OCI-LY7 (cell line): ENCODE data around the gene PGPEP1. TPM values are rescaled to one million over a fixed set of nuclear protein-coding genes. Genes with fewer than 3 reads are reported as not detected.
A peak's percentile ranks its signal among the peaks of the same experiment; 100 is the strongest.

Experiments used
- BruUV-seq: library from RNA; stranded (reverse); fragments of 400-500 nt; replicated peaks from 2 replicates; lab custom pipeline; 2021; lab: Mats Ljungman, UMichigan
- CTCF ChIA-PET: fragments of 300-600 bp; sonication (Branson Sonifier 250); formaldehyde crosslinking; loops from one replicate; lab custom pipeline; 2022; ENCODE audit warnings: antibody characterized with exemption; ENCODE audit not compliant: unreplicated experiment; lab: Charles Lee
- POLR2A ChIA-PET: fragments of 300-600 bp; sonication (Branson Sonifier 250); formaldehyde crosslinking; loops from one replicate; lab custom pipeline; 2022; ENCODE audit warnings: antibody characterized with exemption; lab: Charles Lee
- DNase-seq: peaks from one replicate; pipeline ENCODE4 v3.0.0-alpha.2; 2015; ENCODE audit warnings: low spot score
- H2AFZ ChIP-seq: fragments of 200-600 bp; sonication (generic), shearing (Covaris generic); 2 replicates; pipeline ENCODE4 v1.6.1; 2014; ENCODE audit warnings: mild to moderate bottlenecking, antibody characterized with exemption, low read length, moderate library complexity
- H3K27ac ChIP-seq: fragments of 200-600 bp; sonication (generic); 2 replicates; pipeline ENCODE4 v1.5.1; 2014; ENCODE audit warnings: mixed run types, low read depth, mild to moderate bottlenecking, moderate library complexity, low read length, inconsistent platforms; ENCODE audit not compliant: poor library complexity, severe bottlenecking
- H3K36me3 ChIP-seq: fragments of 200-600 bp; sonication (generic); 2 replicates; pipeline ENCODE4 v1.6.1; 2014; ENCODE audit warnings: mild to moderate bottlenecking, antibody characterized with exemption, low read length, moderate library complexity, mixed read lengths; ENCODE audit not compliant: insufficient read depth
- H3K4me1 ChIP-seq: fragments of 200-600 bp; sonication (generic); 2 replicates; pipeline ENCODE4 v1.5.1; 2014; ENCODE audit warnings: mild to moderate bottlenecking, low read length; ENCODE audit not compliant: insufficient read depth, poor library complexity, severe bottlenecking
- H3K4me2 ChIP-seq: fragments of 200-600 bp; sonication (generic); 2 replicates; pipeline ENCODE4 v1.6.1; 2014; ENCODE audit warnings: mild to moderate bottlenecking, low read length
- H3K4me3 ChIP-seq: fragments of 200-600 bp; sonication (generic); 2 replicates; pipeline ENCODE4 v1.5.1; 2014; ENCODE audit warnings: mild to moderate bottlenecking, low read depth, low read length; ENCODE audit not compliant: poor library complexity, severe bottlenecking
- H3K79me2 ChIP-seq: fragments of 200-600 bp; sonication (generic); 2 replicates; pipeline ENCODE4 v1.6.1; 2016; ENCODE audit warnings: low read depth, mild to moderate bottlenecking, low read length, moderate library complexity, mixed read lengths; ENCODE audit not compliant: insufficient read depth
- H3K9me2 ChIP-seq: fragments of 200-600 bp; sonication (generic); 2 replicates; pipeline ENCODE4 v1.6.1; 2016; ENCODE audit warnings: mild to moderate bottlenecking, low read length, mixed read lengths; ENCODE audit not compliant: insufficient read depth
- H3K9me3 ChIP-seq: fragments of 200-600 bp; sonication (generic); 2 replicates; pipeline ENCODE4 v1.6.1; 2014; ENCODE audit warnings: mild to moderate bottlenecking, mixed run types, low read length, mixed read lengths
- H4K20me1 ChIP-seq: fragments of 200-600 bp; sonication (generic); 2 replicates; pipeline ENCODE4 v1.6.1; 2014; ENCODE audit warnings: mild to moderate bottlenecking, antibody characterized with exemption, low read length, moderate library complexity, mixed read lengths; ENCODE audit not compliant: insufficient read depth
- CTCF ChIP-seq: fragments of 200-600 bp; sonication (generic); conservative IDR thresholded peaks from 2 replicates; pipeline ENCODE4 v1.5.1; 2014; ENCODE audit warnings: mild to moderate bottlenecking, antibody characterized with exemption, low read length, moderate library complexity, mixed read lengths
- EZH2phosphoT487 ChIP-seq: fragments of 200-600 bp; sonication (generic); IDR thresholded peaks from 2 replicates; pipeline ENCODE4 v1.6.1; 2018; ENCODE audit warnings: low read depth, borderline replicate concordance, mild to moderate bottlenecking, mixed run types, antibody characterized with exemption, low read length, moderate library complexity, mixed read lengths
- intact Hi-C: fragments of 100-400 bp; cut with micrococcal nuclease; formaldehyde crosslinking; loops from one replicate; pipeline ENCODE4 v1.10.0; 2022; ENCODE audit not compliant: unreplicated experiment
- total RNA-seq, 2 experiments: library from RNA; depleted of rRNA in 1 of 2; stranded (reverse); fragments of >200 nt in 1 of 2; shearing (Covaris generic) in 1 of 2; gene quantifications; 2 replicates each; pipeline ENCODE4 v1.2.3, GENCODE V29; 2014 to 2022

The PGPEP1 gene
- total RNA-seq, 2 experiments from 2014 or later: 15.2 to 44.1 TPM

GRCh38 chr19:18392926-18393325 is 52.5 kb downstream of the PGPEP1 start:
- DNase-seq: no peak
- H3K9me2 ChIP-seq: no peaks in the 10 kb centered on the region
- H3K4me1 ChIP-seq: peaks cover 37% of the 10 kb centered on the region
- H3K4me2 ChIP-seq: peak overlapping the region; percentile 28; the same call in 1 of the 2 replicates
- intact Hi-C loops: no loop called here
- H3K79me2 ChIP-seq: no peaks in the 10 kb centered on the region
- H3K36me3 ChIP-seq: no peaks in the 10 kb centered on the region
- H4K20me1 ChIP-seq: no peaks in the 10 kb centered on the region
- H3K9me3 ChIP-seq: no peaks in the 10 kb centered on the region
- ChIA-PET POLR2A (no interaction called here), CTCF (interaction anchor here (0.6 to 1.3 kb wide), 2 partner anchors 56 to 65 kb away, joined by 3 read pairs; no protein-coding TSS in a partner anchor)
- H3K4me3 ChIP-seq: no peak overlapping the region
- no peak for TF ChIP-seq CTCF
- no peak for TF ChIP-seq EZH2phosphoT487
- H3K27ac ChIP-seq: no peak overlapping the region
- peak overlapping the region; percentile 41; the same call in 1 of the 2 replicates for H2AFZ ChIP-seq
- no TSS peak for BruUV-seq

- TF ChIP-seq CTCF (no peak), EZH2phosphoT487 (no peak)
- peak overlapping the region; percentile 39 for H3K4me2 ChIP-seq
- no peaks in the 10 kb centered on the region for H3K9me2 ChIP-seq
- POLR2A ChIA-PET: interaction anchor here (0.7 to 1.1 kb wide), 2 partner anchors 24 to 89 kb away, joined by 3 read pairs; no protein-coding TSS in a partner anchor
- no TSS peak for BruUV-seq
- no peaks in the 10 kb centered on the region for H4K20me1 ChIP-seq
- no peaks in the 10 kb centered on the region for H3K79me2 ChIP-seq
- H3K36me3 ChIP-seq: no peaks in the 10 kb centered on the region
- DNase-seq: peak; percentile 38
- intact Hi-C loops: no loop called here
- H3K9me3 ChIP-seq: no peaks in the 10 kb centered on the region
- H2AFZ ChIP-seq: peak overlapping the region; percentile 56
- no peak overlapping the region for H3K27ac ChIP-seq
- CTCF ChIA-PET: no interaction called here
- H3K4me3 ChIP-seq: peak overlapping the region; percentile 21
- H3K4me1 ChIP-seq: peaks cover 38% of the 10 kb centered on the region
Observed at GRCh38 chr19:18393836-18394235, 53.4 kb downstream of the PGPEP1 start.
